ENCODE data around the gene RANBP10. TPM values are rescaled to one million over a fixed set of nuclear protein-coding genes. Genes with fewer than 3 reads are reported as not detected.

The RANBP10 gene
- total and polyA plus RNA-seq, 2 of the 13 experiments (the other 11 are each of a cell fraction or from before 2014, with no cell fraction given), result 9.2 to 22.7 TPM

GRCh38 chr16:67846320-67847063, 40.1 kb upstream of the RANBP10 start, which contains the start of gene NUTF2 (continued):
- TF ChIP-seq, protein P1, sequence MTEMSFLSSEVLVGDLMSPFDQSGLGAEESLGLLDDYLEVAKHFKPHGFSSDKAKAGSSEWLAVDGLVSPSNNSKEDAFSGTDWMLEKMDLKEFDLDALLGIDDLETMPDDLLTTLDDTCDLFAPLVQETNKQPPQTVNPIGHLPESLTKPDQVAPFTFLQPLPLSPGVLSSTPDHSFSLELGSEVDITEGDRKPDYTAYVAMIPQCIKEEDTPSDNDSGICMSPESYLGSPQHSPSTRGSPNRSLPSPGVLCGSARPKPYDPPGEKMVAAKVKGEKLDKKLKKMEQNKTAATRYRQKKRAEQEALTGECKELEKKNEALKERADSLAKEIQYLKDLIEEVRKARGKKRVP (CRISPR knock-in tag; IDR thresholded peaks at IDR 0.05), result no peak
- TF ChIP-seq SIX4 (CRISPR knock-in tag; IDR thresholded peaks at IDR 0.05), result no peak
- 0 out of 2 replicates have a peak, but pooled peaks have one; percentile 31 for TF ChIP-seq NFATC3 (CRISPR knock-in tag; IDR thresholded peaks at IDR 0.05)
- TF ChIP-seq ZNF773 (CRISPR knock-in tag; IDR thresholded peaks at IDR 0.05; ENCODE audit: borderline replicate concordance), result no peak; the same call in 1 of the 2 replicates
- peak; percentile 57; the same call in 1 of the 2 replicates for TF ChIP-seq ZNF276 (CRISPR knock-in tag; IDR thresholded peaks at IDR 0.05; ENCODE audit: low read depth)
- TF ChIP-seq MXD4 (CRISPR knock-in tag; IDR thresholded peaks at IDR 0.05), result peak; percentile 81; the same call in 1 of the 2 replicates
- TF ChIP-seq BRCA1 (CRISPR knock-in tag; IDR thresholded peaks at IDR 0.05), result peak; percentile 33; the same call in 1 of the 2 replicates
- peak; percentile 29; the same call in 1 of the 2 replicates for TF ChIP-seq ZNF616 (CRISPR knock-in tag; IDR thresholded peaks at IDR 0.05; ENCODE audit: low read depth)
- TF ChIP-seq JUN (CRISPR knock-in tag; IDR thresholded peaks at IDR 0.05), result no peak
- TF ChIP-seq ZNF775 (CRISPR knock-in tag; IDR thresholded peaks at IDR 0.05; ENCODE audit: borderline replicate concordance), result no peak; the same call in 1 of the 2 replicates
- no peak for TF ChIP-seq RCOR2 (CRISPR knock-in tag; IDR thresholded peaks at IDR 0.05)
- peak; percentile 93 for TF ChIP-seq GABPB1 (CRISPR knock-in tag; IDR thresholded peaks at IDR 0.05)
- TF ChIP-seq ZBTB20 (CRISPR knock-in tag; IDR thresholded peaks at IDR 0.05; ENCODE audit: borderline replicate concordance, low read depth), result peak; percentile 90; the same call in 1 of the 2 replicates
- no peak for TF ChIP-seq TRIM22 (IDR thresholded peaks at IDR 0.05)
- peak; percentile 79; the same call in 1 of the 2 replicates for TF ChIP-seq HIC2 (CRISPR knock-in tag; IDR thresholded peaks at IDR 0.05; ENCODE audit: low read depth)
- TF ChIP-seq, protein P2, sequence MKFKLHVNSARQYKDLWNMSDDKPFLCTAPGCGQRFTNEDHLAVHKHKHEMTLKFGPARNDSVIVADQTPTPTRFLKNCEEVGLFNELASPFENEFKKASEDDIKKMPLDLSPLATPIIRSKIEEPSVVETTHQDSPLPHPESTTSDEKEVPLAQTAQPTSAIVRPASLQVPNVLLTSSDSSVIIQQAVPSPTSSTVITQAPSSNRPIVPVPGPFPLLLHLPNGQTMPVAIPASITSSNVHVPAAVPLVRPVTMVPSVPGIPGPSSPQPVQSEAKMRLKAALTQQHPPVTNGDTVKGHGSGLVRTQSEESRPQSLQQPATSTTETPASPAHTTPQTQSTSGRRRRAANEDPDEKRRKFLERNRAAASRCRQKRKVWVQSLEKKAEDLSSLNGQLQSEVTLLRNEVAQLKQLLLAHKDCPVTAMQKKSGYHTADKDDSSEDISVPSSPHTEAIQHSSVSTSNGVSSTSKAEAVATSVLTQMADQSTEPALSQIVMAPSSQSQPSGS (CRISPR knock-in tag; IDR thresholded peaks at IDR 0.05), result peak; percentile 64; the same call in 1 of the 2 replicates
- TF ChIP-seq ZFX (CRISPR knock-in tag; IDR thresholded peaks at IDR 0.05; ENCODE audit: low read depth), result peak; percentile 97
- TF ChIP-seq MEIS1 (CRISPR knock-in tag; IDR thresholded peaks at IDR 0.05; ENCODE audit: borderline replicate concordance), result peak; percentile 82; the same call in 1 of the 2 replicates
- TF ChIP-seq MEF2D (CRISPR knock-in tag; IDR thresholded peaks at IDR 0.05), result peak; percentile 72; the same call in 1 of the 2 replicates

All from HepG2 (cell line).